ENCODE results near the gene BST2. TPM values are rescaled to one million over a fixed set of nuclear protein-coding genes. Genes with fewer than 3 reads are reported as not detected.
A peak's percentile ranks its signal among the peaks of the same experiment; 100 is the strongest.

BST2 gene
- total RNA-seq, 3 donors from 2014 or later (not counting 1 experiment from before 2014, with no cell fraction given): 84.8 to 106 (median 100) TPM

DNA sequence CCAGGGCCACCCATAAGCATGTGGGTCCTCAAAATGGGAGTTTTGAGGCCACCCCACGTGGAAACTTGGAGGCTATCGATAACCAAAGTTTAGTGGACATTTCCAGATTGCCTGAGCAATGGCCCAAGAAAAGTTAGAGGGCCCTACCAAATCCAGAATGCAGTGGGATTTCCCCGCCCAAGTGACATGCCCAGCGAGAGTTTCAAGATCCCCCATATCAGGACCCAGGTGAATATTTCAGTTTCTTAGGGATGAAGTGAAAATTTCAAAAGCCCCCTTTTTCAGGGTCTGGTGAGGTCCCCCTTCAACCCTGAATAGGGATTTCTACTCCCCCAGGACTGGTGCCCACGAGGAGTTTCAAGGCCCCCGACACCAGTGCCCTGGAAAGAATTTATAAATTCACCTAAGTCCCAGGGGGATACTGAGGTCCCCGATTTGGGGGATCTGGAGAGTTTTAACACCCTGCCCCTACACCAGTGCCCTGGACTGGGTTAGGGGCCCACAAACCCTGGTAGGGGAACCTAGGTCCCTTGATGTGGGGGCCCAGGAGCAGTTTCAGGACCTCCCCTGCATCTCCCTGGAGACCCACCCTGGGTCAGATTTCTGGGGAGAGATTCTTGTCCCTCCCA lies 695 bp downstream of the BST2 start:
- H3K27ac Mint-ChIP-seq: peak overlapping the region; percentile 89 to 97
- Histone ChIP-seq H3K27ac (ENCODE audit: low read length) (peak overlapping the region; percentile 89), H3K4me3 (ENCODE audit: low read length) (peak overlapping the region; percentile 78), H3K9me3 (ENCODE audit: control insufficient read depth, insufficient read depth, low read length) (no peaks in the 10 kb centered on the region), H3K27me3 (ENCODE audit: control insufficient read depth, insufficient read depth, low read length) (no peaks in the 10 kb centered on the region), H3K4me1 (ENCODE audit: control insufficient read depth, insufficient read depth, low read length) (peaks cover 56% of the 10 kb centered on the region), H3K36me3 (ENCODE audit: control insufficient read depth, insufficient read depth, low read length) (peaks cover 19% of the 10 kb centered on the region)
- intact Hi-C loops (cut with micrococcal nuclease): loop anchor here (10.0 kb wide), 1 partner anchor 70 kb away; the partner anchor contains the start of genes ANO8 and GTPBP3
- WGBS (ENCODE audit: insufficient coverage): 23% methylated on average over 6 of the region's 7 CpGs
- TF ChIP-seq, protein P1, sequence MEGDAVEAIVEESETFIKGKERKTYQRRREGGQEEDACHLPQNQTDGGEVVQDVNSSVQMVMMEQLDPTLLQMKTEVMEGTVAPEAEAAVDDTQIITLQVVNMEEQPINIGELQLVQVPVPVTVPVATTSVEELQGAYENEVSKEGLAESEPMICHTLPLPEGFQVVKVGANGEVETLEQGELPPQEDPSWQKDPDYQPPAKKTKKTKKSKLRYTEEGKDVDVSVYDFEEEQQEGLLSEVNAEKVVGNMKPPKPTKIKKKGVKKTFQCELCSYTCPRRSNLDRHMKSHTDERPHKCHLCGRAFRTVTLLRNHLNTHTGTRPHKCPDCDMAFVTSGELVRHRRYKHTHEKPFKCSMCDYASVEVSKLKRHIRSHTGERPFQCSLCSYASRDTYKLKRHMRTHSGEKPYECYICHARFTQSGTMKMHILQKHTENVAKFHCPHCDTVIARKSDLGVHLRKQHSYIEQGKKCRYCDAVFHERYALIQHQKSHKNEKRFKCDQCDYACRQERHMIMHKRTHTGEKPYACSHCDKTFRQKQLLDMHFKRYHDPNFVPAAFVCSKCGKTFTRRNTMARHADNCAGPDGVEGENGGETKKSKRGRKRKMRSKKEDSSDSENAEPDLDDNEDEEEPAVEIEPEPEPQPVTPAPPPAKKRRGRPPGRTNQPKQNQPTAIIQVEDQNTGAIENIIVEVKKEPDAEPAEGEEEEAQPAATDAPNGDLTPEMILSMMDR (IDR thresholded peaks at IDR 0.05): no peak
- no peaks in the 10 kb centered on the region for H3K27me3 Mint-ChIP-seq (ENCODE audit: low read depth in 2 of 2)
- peak overlapping the region; percentile 96 for H3K4me3 Mint-ChIP-seq
- ATAC-seq (no peak), DNase-seq (no peak)
- peaks cover 43 to 45% of the 10 kb centered on the region in 2 donors for H3K4me1 Mint-ChIP-seq
- H3K36me3 Mint-ChIP-seq: no peaks in the 10 kb centered on the region
- H3K9me3 Mint-ChIP-seq: no peaks in the 10 kb centered on the region

DNA sequence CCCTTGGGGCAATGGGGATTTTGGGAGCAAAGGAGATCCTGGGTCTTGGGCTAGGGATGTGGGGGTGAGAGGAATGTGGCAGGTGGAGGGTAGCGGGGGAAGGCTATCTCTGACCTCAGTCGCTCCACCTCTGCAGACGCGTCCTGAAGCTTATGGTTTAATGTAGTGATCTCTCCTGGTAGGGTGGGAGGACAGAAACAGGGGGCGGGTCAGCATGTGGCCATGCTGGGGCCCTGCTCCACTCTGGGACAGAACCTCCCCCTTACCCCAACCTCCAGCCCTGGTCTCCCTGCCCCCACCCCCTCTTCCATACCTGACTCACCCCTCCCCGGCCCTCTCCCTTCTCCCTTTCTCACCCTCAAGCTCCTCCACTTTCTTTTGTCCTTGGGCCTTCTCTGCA lies 1.4 kb downstream of the BST2 start:
- no peak for ATAC-seq
- H3K4me3 ChIP-seq (ENCODE audit: low read length): peak overlapping the region; percentile 78
- H3K27me3 Mint-ChIP-seq (ENCODE audit: low read depth in 2 of 2): no peaks in the 10 kb centered on the region
- H3K27ac Mint-ChIP-seq: peak overlapping the region; percentile 89 to 97
- peaks cover 20% of the 10 kb centered on the region for H3K36me3 ChIP-seq (ENCODE audit: control insufficient read depth, insufficient read depth, low read length)
- H3K4me1 ChIP-seq (ENCODE audit: control insufficient read depth, insufficient read depth, low read length): peaks cover 56% of the 10 kb centered on the region
- no peaks in the 10 kb centered on the region for H3K9me3 Mint-ChIP-seq
- peaks cover 43 to 45% of the 10 kb centered on the region in 2 donors for H3K4me1 Mint-ChIP-seq
- TF ChIP-seq, protein P1 (IDR thresholded peaks at IDR 0.05): no peak
- H3K36me3 Mint-ChIP-seq: no peaks in the 10 kb centered on the region
- peak overlapping the region; percentile 89 for H3K27ac ChIP-seq (ENCODE audit: low read length)
- no peaks in the 10 kb centered on the region for H3K9me3 ChIP-seq (ENCODE audit: control insufficient read depth, insufficient read depth, low read length)
- DNase-seq: no peak
- 39% methylated on average over 3 of the region's 6 CpGs for WGBS (ENCODE audit: insufficient coverage)
- peak overlapping the region; percentile 96 for H3K4me3 Mint-ChIP-seq
- no peaks in the 10 kb centered on the region for H3K27me3 ChIP-seq (ENCODE audit: control insufficient read depth, insufficient read depth, low read length)
- intact Hi-C loops (cut with micrococcal nuclease): loop anchor here (10.0 kb wide), 1 partner anchor 69 kb away; the partner anchor contains the start of genes ANO8 and GTPBP3

DNA sequence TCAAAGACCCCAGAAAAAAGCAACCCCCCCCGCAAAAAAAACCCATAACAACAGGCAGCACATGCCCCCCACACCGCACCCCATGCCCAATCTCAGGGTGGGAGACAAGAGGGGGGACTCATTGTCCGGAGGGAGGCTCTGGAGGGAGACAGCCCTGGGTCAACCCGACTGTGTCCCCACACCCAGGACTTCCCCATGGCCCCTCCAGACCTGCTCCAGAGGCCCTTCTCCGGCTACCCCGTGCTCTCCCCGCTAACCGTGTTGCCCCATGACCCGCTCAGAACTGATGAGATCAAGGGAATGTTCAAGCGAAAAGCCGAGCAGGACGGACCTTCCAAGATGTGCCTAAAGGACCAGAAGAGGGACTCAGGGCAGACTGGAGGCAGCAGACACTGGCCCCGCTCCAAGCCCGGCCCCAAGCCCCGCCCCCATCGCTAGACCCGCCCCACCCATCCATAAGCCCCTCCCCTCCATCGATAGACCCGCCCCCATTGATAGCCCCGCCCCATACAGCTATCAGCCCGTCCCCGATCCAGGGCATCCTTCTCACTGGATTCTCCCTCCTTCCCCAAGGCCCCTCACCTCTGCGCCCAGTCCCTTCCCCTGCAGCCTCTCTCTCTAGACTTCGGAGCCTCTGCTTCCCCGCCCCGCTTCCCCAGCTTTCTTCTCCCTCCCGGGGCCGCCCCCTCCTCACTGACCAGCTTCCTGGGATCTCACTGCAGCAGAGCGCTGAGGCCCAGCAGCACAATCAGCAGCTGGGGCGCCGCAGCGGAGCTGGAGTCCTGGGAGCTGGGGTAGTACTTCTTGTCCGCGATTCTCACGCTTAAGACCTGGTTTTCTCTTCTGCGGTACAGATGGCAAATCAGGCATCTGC lies 2.2 kb downstream of the BST2 start:
- H3K27me3 Mint-ChIP-seq (ENCODE audit: low read depth in 2 of 2): no peaks in the 10 kb centered on the region
- H3K9me3 Mint-ChIP-seq: no peaks in the 10 kb centered on the region
- ATAC-seq: peak; percentile 50 to 58 (median 54)
- TF ChIP-seq, protein P1 (IDR thresholded peaks at IDR 0.05): no peak
- Histone ChIP-seq H3K9me3 (ENCODE audit: control insufficient read depth, insufficient read depth, low read length) (no peaks in the 10 kb centered on the region), H3K27ac (ENCODE audit: low read length) (no peak overlapping the region), H3K4me1 (ENCODE audit: control insufficient read depth, insufficient read depth, low read length) (peaks cover 56% of the 10 kb centered on the region), H3K4me3 (ENCODE audit: low read length) (no peak overlapping the region), H3K36me3 (ENCODE audit: control insufficient read depth, insufficient read depth, low read length) (peaks cover 20% of the 10 kb centered on the region), H3K27me3 (ENCODE audit: control insufficient read depth, insufficient read depth, low read length) (no peaks in the 10 kb centered on the region)
- peaks cover 43 to 45% of the 10 kb centered on the region in 2 donors for H3K4me1 Mint-ChIP-seq
- 60% methylated on average over 30 of the region's 36 CpGs for WGBS (ENCODE audit: insufficient coverage)
- peak; percentile 44 to 67 for DNase-seq
- H3K36me3 Mint-ChIP-seq: no peaks in the 10 kb centered on the region
- intact Hi-C loops (cut with micrococcal nuclease): loop anchor here (10.0 kb wide), 1 partner anchor 68 kb away; the partner anchor contains the start of genes ANO8 and GTPBP3
- H3K4me3 Mint-ChIP-seq: peak overlapping the region; percentile 79
- H3K27ac Mint-ChIP-seq: peak overlapping the region; percentile 89 to 97
